ENCODE results near the gene COLEC11. TPM values are rescaled to one million over a fixed set of nuclear protein-coding genes. Genes with fewer than 3 reads are reported as not detected.

The COLEC11 gene
- total and polyA plus RNA-seq, 2 donors from 2014 or later = 7.6 to 34.6 TPM

DNA sequence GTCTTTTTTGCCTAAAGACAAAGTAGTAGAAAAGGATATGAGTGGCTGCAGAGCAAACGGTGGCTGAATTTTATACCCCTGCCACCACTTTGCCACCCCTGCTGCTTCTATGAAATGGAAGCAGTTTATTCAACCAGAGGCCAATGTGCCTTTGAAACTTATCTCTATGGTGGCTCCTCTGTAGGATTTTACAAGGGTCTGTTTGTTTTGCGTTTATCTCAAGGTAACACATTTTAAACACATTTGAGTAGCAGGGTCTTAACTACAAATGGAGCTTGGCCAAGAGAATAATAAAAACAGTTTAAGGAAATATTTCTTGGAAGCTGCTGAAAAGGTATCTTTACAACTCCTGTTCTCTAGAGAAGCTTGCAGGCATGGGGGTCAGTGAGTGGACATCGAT lies 69.2 kb downstream of the COLEC11 start:
- Histone ChIP-seq H3K4me3 (ENCODE audit: low read length in 3 of 3) (no peak overlapping the region), H3K9me3 (ENCODE audit: control insufficient read depth in 2 of 3, insufficient read depth in 1 of 3, low read length in 3 of 3) (no peaks in the 10 kb centered on the region), H3K4me1 (ENCODE audit: control insufficient read depth in 2 of 3, insufficient read depth in 2 of 3, low read depth in 1 of 3, low read length in 3 of 3) (peaks cover 0 to 2% (median 0%) of the 10 kb centered on the region in 3 donors), H3K9ac (ENCODE audit: low read length in 3 of 3) (no peak overlapping the region), H3K36me3 (ENCODE audit: control insufficient read depth in 2 of 3, insufficient read depth in 3 of 3, low read length in 3 of 3) (no peaks in the 10 kb centered on the region), H3K27ac (ENCODE audit: low read depth in 2 of 2, low read length in 2 of 2) (no peak overlapping the region), H3K27me3 (ENCODE audit: control insufficient read depth, insufficient read depth, low read length) (no peaks in the 10 kb centered on the region)
- TF ChIP-seq, protein P1, sequence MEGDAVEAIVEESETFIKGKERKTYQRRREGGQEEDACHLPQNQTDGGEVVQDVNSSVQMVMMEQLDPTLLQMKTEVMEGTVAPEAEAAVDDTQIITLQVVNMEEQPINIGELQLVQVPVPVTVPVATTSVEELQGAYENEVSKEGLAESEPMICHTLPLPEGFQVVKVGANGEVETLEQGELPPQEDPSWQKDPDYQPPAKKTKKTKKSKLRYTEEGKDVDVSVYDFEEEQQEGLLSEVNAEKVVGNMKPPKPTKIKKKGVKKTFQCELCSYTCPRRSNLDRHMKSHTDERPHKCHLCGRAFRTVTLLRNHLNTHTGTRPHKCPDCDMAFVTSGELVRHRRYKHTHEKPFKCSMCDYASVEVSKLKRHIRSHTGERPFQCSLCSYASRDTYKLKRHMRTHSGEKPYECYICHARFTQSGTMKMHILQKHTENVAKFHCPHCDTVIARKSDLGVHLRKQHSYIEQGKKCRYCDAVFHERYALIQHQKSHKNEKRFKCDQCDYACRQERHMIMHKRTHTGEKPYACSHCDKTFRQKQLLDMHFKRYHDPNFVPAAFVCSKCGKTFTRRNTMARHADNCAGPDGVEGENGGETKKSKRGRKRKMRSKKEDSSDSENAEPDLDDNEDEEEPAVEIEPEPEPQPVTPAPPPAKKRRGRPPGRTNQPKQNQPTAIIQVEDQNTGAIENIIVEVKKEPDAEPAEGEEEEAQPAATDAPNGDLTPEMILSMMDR (IDR thresholded peaks at IDR 0.05; ENCODE audit: borderline replicate concordance, extremely low read depth, insufficient read depth) = no peak
- no peak for DNase-seq
- FAIRE-seq = no peak
- intact Hi-C loops (cut with DNase I) = no loop called here

DNA sequence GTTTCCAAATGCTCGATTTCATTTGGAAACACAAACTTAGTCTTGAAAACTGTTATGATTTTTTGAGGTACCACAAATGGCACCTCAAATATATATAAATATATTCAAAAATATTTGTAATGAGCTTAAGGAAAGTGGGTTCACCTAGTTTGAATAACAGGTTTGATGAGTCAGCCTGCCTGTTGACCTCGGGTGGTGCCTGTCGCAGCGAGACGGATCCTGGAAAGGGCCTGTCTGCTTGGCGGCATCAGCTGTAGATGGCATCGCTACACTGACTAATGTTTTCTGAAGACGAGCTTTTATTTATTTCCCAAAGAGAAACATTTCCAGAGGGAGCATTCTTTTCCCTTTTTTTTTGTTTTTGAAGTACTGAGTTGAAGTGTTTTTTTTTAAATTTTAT lies 70.0 kb downstream of the COLEC11 start:
- Histone ChIP-seq H3K4me1 (ENCODE audit: control insufficient read depth in 2 of 3, insufficient read depth in 2 of 3, low read depth in 1 of 3, low read length in 3 of 3) (no peaks in the 10 kb centered on the region), H3K4me3 (ENCODE audit: low read length in 3 of 3) (no peak overlapping the region), H3K27ac (ENCODE audit: low read depth in 2 of 2, low read length in 2 of 2) (no peak overlapping the region), H3K9me3 (ENCODE audit: control insufficient read depth in 2 of 3, insufficient read depth in 1 of 3, low read length in 3 of 3) (no peaks in the 10 kb centered on the region), H3K36me3 (ENCODE audit: control insufficient read depth in 2 of 3, insufficient read depth in 3 of 3, low read length in 3 of 3) (no peaks in the 10 kb centered on the region), H3K27me3 (ENCODE audit: control insufficient read depth, insufficient read depth, low read length) (no peaks in the 10 kb centered on the region), H3K9ac (ENCODE audit: low read length in 3 of 3) (no peak overlapping the region)
- TF ChIP-seq, protein P1 (IDR thresholded peaks at IDR 0.05; ENCODE audit: borderline replicate concordance, extremely low read depth, insufficient read depth) = no peak
- intact Hi-C loops (cut with DNase I) = no loop called here
- DNase-seq (no peak), FAIRE-seq (no peak)

DNA sequence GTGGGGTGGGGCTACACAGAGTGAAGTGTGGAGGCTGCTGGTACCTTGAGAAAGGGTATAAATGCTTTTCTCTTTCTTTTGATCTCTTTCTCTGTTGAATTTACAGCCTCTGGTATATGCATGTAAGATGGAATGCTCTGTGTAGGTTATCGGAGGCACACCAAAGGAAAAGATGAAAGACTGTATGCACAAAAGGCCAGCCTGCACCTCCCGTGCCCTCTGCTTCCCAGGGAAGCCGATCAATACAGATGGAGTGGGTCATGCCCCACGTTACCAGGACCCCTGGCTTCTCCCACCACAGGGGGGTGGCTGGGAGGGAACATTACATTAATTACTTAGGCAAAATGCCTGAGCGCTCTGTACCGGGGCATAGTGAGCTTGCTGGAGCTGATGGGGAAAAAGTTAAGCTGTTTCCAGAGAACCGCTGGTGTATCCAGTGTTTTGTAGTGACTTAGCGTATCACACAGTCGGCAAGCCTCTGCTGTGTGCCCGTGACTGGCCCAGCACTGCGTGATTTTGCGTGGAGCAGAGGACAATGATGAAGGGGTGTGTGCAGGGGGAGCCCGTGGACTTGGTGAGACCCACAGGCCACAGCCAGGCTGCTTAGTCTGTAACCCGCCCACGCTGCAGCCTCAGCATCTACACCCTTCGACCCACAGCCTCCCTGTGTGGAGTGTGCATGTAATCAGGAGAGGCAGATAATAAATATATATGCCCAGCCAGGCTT lies 71.1 kb downstream of the COLEC11 start:
- TF ChIP-seq, protein P1 (IDR thresholded peaks at IDR 0.05; ENCODE audit: borderline replicate concordance, extremely low read depth, insufficient read depth) = no peak
- Histone ChIP-seq H3K27ac (ENCODE audit: low read depth in 2 of 2, low read length in 2 of 2) (no peak overlapping the region), H3K4me1 (ENCODE audit: control insufficient read depth in 2 of 3, insufficient read depth in 2 of 3, low read depth in 1 of 3, low read length in 3 of 3) (no peaks in the 10 kb centered on the region), H3K4me3 (ENCODE audit: low read length in 3 of 3) (no peak overlapping the region), H3K27me3 (ENCODE audit: control insufficient read depth, insufficient read depth, low read length) (no peaks in the 10 kb centered on the region), H3K9me3 (ENCODE audit: control insufficient read depth in 2 of 3, insufficient read depth in 1 of 3, low read length in 3 of 3) (no peaks in the 10 kb centered on the region), H3K36me3 (ENCODE audit: control insufficient read depth in 2 of 3, insufficient read depth in 3 of 3, low read length in 3 of 3) (no peaks in the 10 kb centered on the region), H3K9ac (ENCODE audit: low read length in 3 of 3) (no peak overlapping the region)
- FAIRE-seq (no peak), DNase-seq (no peak)
- intact Hi-C loops (cut with DNase I) = no loop called here

DNA sequence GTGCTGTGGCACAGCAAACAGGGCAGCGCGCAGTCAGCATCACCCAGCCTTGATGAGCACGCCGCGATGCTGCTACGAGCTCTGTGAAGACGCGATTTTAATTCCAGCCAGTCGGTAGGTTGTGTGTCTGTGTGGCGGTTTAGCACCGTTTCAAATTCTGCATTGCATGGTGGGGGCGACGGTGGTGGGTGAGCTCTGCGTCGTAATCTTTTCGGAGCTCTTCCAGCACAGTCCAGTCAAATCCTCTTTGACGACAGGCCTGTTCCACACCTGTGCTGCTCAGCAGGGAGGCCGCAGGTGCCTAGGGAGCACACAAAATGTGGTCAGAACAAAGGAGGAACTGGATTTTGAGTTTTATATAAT lies 71.7 kb downstream of the COLEC11 start:
- no peaks in the 10 kb centered on the region for H3K4me1 ChIP-seq (ENCODE audit: control insufficient read depth in 2 of 3, insufficient read depth in 2 of 3, low read depth in 1 of 3, low read length in 3 of 3)
- no peak for DNase-seq
- H3K9me3 ChIP-seq (ENCODE audit: control insufficient read depth in 2 of 3, insufficient read depth in 1 of 3, low read length in 3 of 3) = no peaks in the 10 kb centered on the region
- no peaks in the 10 kb centered on the region for H3K36me3 ChIP-seq (ENCODE audit: control insufficient read depth in 2 of 3, insufficient read depth in 3 of 3, low read length in 3 of 3)
- no peak overlapping the region for H3K9ac ChIP-seq (ENCODE audit: low read length in 3 of 3)
- H3K27ac ChIP-seq (ENCODE audit: low read depth in 2 of 2, low read length in 2 of 2) = no peak overlapping the region
- H3K27me3 ChIP-seq (ENCODE audit: control insufficient read depth, insufficient read depth, low read length) = no peaks in the 10 kb centered on the region
- intact Hi-C loops (cut with DNase I) = no loop called here
- FAIRE-seq = no peak
- TF ChIP-seq, protein P1 (IDR thresholded peaks at IDR 0.05; ENCODE audit: borderline replicate concordance, extremely low read depth, insufficient read depth) = no peak
- H3K4me3 ChIP-seq (ENCODE audit: low read length in 3 of 3) = no peak overlapping the region

Measured in kidney (tissue), 14 donors.